SJCRH30 (cell line): ENCODE data around the gene HTR3B. TPM values are rescaled to one million over a fixed set of nuclear protein-coding genes. Genes with fewer than 3 reads are reported as not detected.
A peak's percentile ranks its signal among the peaks of the same experiment; 100 is the strongest.

Experiments used
- DNase-seq, 2 experiments: peaks; one replicate each; pipeline ENCODE4 v3.0.0-alpha.2; 2015 to 2020
- H3K27ac ChIP-seq: fragments of 250-450 bp; sonication (Bioruptor Pico); 2 replicates; pipeline ENCODE4 v1.5.1; 2020; ENCODE audit warnings: mild to moderate bottlenecking, moderate library complexity
- H3K27me3 ChIP-seq: fragments of 250-450 bp; sonication (Bioruptor Pico); 2 replicates; pipeline ENCODE4 v1.5.1; 2020; ENCODE audit warnings: mild to moderate bottlenecking, moderate library complexity
- H3K36me3 ChIP-seq: fragments of 250-450 bp; sonication (Bioruptor Pico); 2 replicates; pipeline ENCODE4 v1.5.1; 2020; ENCODE audit warnings: mild to moderate bottlenecking, moderate library complexity
- H3K4me1 ChIP-seq: fragments of 250-450 bp; sonication (Bioruptor Pico); 2 replicates; pipeline ENCODE4 v1.5.1; 2020; ENCODE audit warnings: mild to moderate bottlenecking, moderate library complexity
- H3K4me3 ChIP-seq: fragments of 250-450 bp; sonication (Bioruptor Pico); 2 replicates; pipeline ENCODE4 v1.5.1; 2020; ENCODE audit warnings: mild to moderate bottlenecking, moderate library complexity
- H3K9me3 ChIP-seq: fragments of 250-450 bp; sonication (Bioruptor Pico); replicated peaks from 2 replicates; pipeline ENCODE4 v1.5.1; 2020; ENCODE audit warnings: mild to moderate bottlenecking, moderate library complexity
- total RNA-seq: library from RNA; depleted of rRNA; stranded (reverse); fragments of >200 nt; shearing (Covaris generic); gene quantifications from 2 replicates; pipeline ENCODE4 v1.2.3, GENCODE V29; 2014; rRNA removed

HTR3B gene
- total RNA-seq, 1 experiment from 2014 or later, result not detected

- Histone ChIP-seq H3K9me3 (no peaks in the 10 kb centered on the region), H3K4me1 (no peaks in the 10 kb centered on the region), H3K4me3 (no peak overlapping the region), H3K27me3 (no peaks in the 10 kb centered on the region), H3K27ac (no peak overlapping the region), H3K36me3 (no peaks in the 10 kb centered on the region)
- DNase-seq, result no peak
Observed at GRCh38 chr11:113984781-113985180, 80.2 kb downstream of the HTR3B start.

DNA sequence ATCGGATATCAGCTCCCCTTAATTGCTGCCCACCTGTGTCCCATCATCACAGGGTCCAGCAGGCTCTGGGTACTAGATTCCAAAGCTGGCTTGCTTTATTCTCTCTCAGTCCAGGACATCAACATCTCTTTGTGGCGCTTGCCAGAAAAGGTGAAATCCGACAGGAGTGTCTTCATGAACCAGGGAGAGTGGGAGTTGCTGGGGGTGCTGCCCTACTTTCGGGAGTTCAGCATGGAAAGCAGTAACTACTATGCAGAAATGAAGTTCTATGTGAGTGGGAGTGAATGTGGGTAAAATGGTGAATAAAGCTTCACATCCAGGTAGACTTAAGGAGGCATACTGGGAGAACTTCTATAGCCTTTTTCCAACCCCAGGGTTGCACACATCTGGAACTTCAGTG, 81.3 kb downstream of the HTR3B start:
- no peaks in the 10 kb centered on the region for H3K27me3 ChIP-seq
- no peaks in the 10 kb centered on the region for H3K9me3 ChIP-seq
- no peaks in the 10 kb centered on the region for H3K4me1 ChIP-seq
- H3K27ac ChIP-seq, result no peak overlapping the region
- no peaks in the 10 kb centered on the region for H3K36me3 ChIP-seq
- H3K4me3 ChIP-seq, result no peak overlapping the region
- DNase-seq, result no peak

DNA sequence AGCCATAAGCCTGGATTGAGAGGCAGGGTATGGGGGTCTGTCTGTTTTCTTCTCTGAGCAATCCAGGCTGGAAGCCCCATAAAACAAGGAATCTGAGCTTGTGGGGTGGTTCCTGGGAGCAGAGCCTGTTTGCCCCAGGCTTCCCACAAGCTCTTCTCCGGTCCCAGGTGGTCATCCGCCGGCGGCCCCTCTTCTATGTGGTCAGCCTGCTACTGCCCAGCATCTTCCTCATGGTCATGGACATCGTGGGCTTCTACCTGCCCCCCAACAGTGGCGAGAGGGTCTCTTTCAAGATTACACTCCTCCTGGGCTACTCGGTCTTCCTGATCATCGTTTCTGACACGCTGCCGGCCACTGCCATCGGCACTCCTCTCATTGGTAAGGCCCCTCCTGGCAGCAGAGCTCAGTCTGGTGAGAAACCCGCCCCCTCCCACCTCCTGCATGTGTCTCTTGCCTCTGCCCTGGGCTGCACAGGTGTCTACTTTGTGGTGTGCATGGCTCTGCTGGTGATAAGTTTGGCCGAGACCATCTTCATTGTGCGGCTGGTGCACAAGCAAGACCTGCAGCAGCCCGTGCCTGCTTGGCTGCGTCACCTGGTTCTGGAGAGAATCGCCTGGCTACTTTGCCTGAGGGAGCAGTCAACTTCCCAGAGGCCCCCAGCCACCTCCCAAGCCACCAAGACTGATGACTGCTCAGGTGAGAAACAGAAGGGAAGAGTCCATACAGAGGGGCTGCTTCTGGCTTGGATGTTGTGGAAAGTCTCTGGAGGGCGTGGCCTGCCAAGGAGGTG, 82.0 kb downstream of the HTR3B start:
- Histone ChIP-seq H3K4me3 (no peak overlapping the region), H3K36me3 (no peaks in the 10 kb centered on the region), H3K27me3 (no peaks in the 10 kb centered on the region), H3K9me3 (no peaks in the 10 kb centered on the region), H3K4me1 (no peaks in the 10 kb centered on the region), H3K27ac (no peak overlapping the region)
- DNase-seq, result no peak

- no peak for DNase-seq
- Histone ChIP-seq H3K36me3 (no peaks in the 10 kb centered on the region), H3K27me3 (no peaks in the 10 kb centered on the region), H3K4me1 (no peaks in the 10 kb centered on the region), H3K4me3 (no peak overlapping the region), H3K27ac (no peak overlapping the region), H3K9me3 (no peaks in the 10 kb centered on the region)
Observed at GRCh38 chr11:113989381-113989780, 84.8 kb downstream of the HTR3B start.

DNA sequence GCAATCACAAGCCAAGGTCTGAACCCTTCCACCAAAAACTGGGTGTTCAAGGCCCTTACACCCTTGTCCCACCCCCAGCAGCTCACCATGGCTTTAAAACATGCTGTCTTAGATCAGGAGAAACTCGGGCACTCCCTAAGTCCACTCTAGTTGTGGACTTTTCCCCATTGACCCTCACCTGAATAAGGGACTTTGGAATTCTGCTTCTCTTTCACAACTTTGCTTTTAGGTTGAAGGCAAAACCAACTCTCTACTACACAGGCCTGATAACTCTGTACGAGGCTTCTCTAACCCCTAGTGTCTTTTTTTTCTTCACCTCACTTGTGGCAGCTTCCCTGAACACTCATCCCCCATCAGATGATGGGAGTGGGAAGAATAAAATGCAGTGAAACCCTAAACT, 85.3 kb downstream of the HTR3B start:
- Histone ChIP-seq H3K9me3 (no peaks in the 10 kb centered on the region), H3K36me3 (no peaks in the 10 kb centered on the region), H3K27me3 (no peaks in the 10 kb centered on the region), H3K4me3 (no peak overlapping the region), H3K27ac (no peak overlapping the region), H3K4me1 (no peaks in the 10 kb centered on the region)
- no peak for DNase-seq

DNA sequence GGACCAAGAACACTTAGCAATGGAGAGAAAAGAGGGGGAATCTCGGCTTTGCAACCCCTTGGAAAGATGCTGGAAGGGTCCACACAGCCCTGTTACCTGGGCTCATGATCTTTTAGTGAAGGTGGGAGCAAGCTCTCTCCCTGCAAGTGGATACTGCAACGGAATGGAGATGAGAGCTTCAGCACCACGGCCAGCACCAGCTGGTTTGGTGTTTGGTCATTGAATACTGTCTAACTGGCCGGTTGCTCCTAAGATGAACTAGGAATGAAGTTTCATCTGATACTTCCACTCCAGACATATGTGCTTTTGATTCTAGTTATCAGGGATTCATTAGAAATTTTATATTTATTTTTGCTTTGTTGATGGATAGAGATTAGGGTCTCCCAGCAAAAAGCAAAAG, 86.6 kb downstream of the HTR3B start:
- Histone ChIP-seq H3K4me3 (no peak overlapping the region), H3K9me3 (no peaks in the 10 kb centered on the region), H3K4me1 (no peaks in the 10 kb centered on the region), H3K36me3 (no peaks in the 10 kb centered on the region), H3K27ac (no peak overlapping the region), H3K27me3 (no peaks in the 10 kb centered on the region)
- peak; percentile 26 to 57 for DNase-seq

GRCh38 chr11:113991718-113992458, 87.3 kb downstream of the HTR3B start:
- Histone ChIP-seq H3K4me3 (no peak overlapping the region), H3K27me3 (no peaks in the 10 kb centered on the region), H3K9me3 (no peaks in the 10 kb centered on the region), H3K27ac (no peak overlapping the region), H3K36me3 (no peaks in the 10 kb centered on the region), H3K4me1 (no peaks in the 10 kb centered on the region)
- peak in 1 of 2 experiments; percentile 2 for DNase-seq

GRCh38 chr11:113992459-113993110, 88.0 kb downstream of the HTR3B start:
- Histone ChIP-seq H3K27me3 (no peaks in the 10 kb centered on the region), H3K4me3 (no peak overlapping the region), H3K4me1 (no peaks in the 10 kb centered on the region), H3K9me3 (no peaks in the 10 kb centered on the region), H3K27ac (no peak overlapping the region), H3K36me3 (no peaks in the 10 kb centered on the region)
- DNase-seq, result no peak

DNA sequence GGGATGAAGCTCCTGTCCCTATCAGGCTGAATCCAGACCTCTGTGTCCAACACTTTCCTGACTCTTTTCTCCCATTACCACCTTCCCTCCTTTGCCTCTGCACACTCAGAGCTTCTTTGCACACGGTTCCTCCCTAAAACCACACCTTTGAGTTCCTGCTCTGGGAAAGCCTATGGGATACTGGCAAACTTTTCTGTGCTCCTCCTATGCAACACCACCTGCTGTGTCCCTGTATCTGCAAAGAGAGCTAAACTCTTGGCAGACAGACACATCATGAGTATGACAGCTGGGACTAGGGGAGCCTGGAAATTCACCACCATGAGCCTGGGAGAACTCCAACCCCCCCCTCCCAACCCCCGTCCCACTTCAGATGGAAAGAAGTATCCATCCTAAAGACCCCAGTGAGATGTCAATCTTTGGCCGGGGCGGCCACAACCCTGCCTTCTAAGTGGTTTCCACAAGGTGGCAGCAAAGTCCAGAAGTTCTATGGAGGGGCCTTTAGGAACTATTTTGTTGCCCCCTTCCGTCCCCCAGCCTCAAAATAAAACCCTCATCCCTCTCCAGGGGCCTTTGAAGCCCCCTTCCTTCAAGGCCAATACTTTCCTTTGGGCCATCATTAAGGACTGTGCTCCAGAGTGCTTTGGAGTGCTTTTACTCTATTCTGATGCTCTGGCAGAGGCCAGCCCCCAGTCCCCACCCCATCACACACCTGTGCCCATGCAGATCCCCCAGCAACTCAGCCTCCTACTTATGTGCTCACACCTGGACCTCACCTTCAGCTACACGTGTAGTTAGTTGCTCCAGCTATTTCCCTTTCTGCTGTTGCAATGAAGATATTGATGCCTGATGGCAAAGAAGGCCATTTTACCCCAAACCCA, 89.7 kb downstream of the HTR3B start:
- H3K27ac ChIP-seq, result no peak overlapping the region
- H3K9me3 ChIP-seq, result no peaks in the 10 kb centered on the region
- H3K4me1 ChIP-seq, result no peaks in the 10 kb centered on the region
- H3K4me3 ChIP-seq, result no peak overlapping the region
- peak in 1 of 2 experiments; percentile 28 for DNase-seq
- no peaks in the 10 kb centered on the region for H3K27me3 ChIP-seq
- H3K36me3 ChIP-seq, result no peaks in the 10 kb centered on the region

Other genes with a start within 250 kb of the HTR3B start
- 0.42 and 0.56 TPM in 2 replicates for gene TMPRSS5, start 198.5 kb upstream of the HTR3B start, total RNA-seq
- 28.2 and 28.3 TPM in 2 replicates for gene ZW10, start 131.1 kb upstream of the HTR3B start, total RNA-seq
- gene CLDN25, start 125.0 kb upstream of the HTR3B start, total RNA-seq, result not detected in 2 replicates
- gene USP28, start 29.2 kb upstream of the HTR3B start, total RNA-seq, result 43.2 and 49.9 TPM in 2 replicates
- not detected in 2 replicates for gene HTR3A, start 70.3 kb downstream of the HTR3B start, total RNA-seq
- not detected in 2 replicates for gene ZBTB16, start 154.9 kb downstream of the HTR3B start, total RNA-seq